Measurements from ENCODE around the gene ANXA7. TPM values are rescaled to one million over a fixed set of nuclear protein-coding genes. Genes with fewer than 3 reads are reported as not detected.

The ANXA7 gene
- total RNA-seq = 100 to 1,000 TPM in 1 of 2 experiments, 10 to 100 TPM in 1; 98.7 to 107 TPM

GRCh38 chr10:73413528-73414229 is at the start of gene ANXA7:
Gene ANXA7 (minus strand): TSS chr10:73414058. CDS start chr10:73400856, 13,202 bp downstream.
- peaks cover 3% of the 10 kb centered on the region for H3K27me3 Mint-ChIP-seq
- peaks cover 53% of the 10 kb centered on the region for H3K4me1 Mint-ChIP-seq
- ChIA-PET POLR2A (interaction anchor here (0.7 to 5.7 kb wide), 26 partner anchors 9 to 358 kb away, joined by 3 to 63 read pairs (median 4); partner anchors contain the start of genes CFAP70, DNAJC9, MRPS16 and PPP3CB), CTCF (interaction anchor here (1.1 to 1.6 kb wide), 5 partner anchors 12 to 230 kb away, joined by 3 to 5 read pairs (median 4); partner anchors contain the start of genes CFAP70 and PPP3CB)
- DNase-seq = peak; percentile 95
- H3K4me3 Mint-ChIP-seq = peak within 1 kb of the TSS; percentile 84
- no peaks in the 10 kb centered on the region for H3K9me3 Mint-ChIP-seq
- H3K27ac Mint-ChIP-seq = peak within 1 kb of the TSS; percentile 83
- peaks cover 21% of the 10 kb centered on the region for H3K36me3 Mint-ChIP-seq (ENCODE audit: low read depth)

- POLR2A ChIA-PET = no interaction called here
- H3K4me3 Mint-ChIP-seq = no peak overlapping the region
- no peaks in the 10 kb centered on the region for H3K27me3 Mint-ChIP-seq
- H3K9me3 Mint-ChIP-seq = no peaks in the 10 kb centered on the region
- H3K4me1 Mint-ChIP-seq = no peaks in the 10 kb centered on the region
- CTCF ChIA-PET = no interaction called here
- H3K36me3 Mint-ChIP-seq (ENCODE audit: low read depth) = peaks cover 50% of the 10 kb centered on the region
- DNase-seq = no peak
- H3K27ac Mint-ChIP-seq = no peak overlapping the region
These were observed 47.0 kb upstream of the ANXA7 start for GRCh38 chr10:73460897-73461296.

- no peak overlapping the region for H3K27ac Mint-ChIP-seq
- no peaks in the 10 kb centered on the region for H3K9me3 Mint-ChIP-seq
- CTCF ChIA-PET = no interaction called here
These were observed 45.9 kb upstream of the ANXA7 start for GRCh38 chr10:73459683-73460314.

GRCh38 chr10:73456187-73456890 is 42.5 kb upstream of the ANXA7 start:
- ChIA-PET CTCF (interaction anchor here (1.9 kb wide), 1 partner anchor 188 kb away, joined by 4 read pairs; no protein-coding TSS in a partner anchor), POLR2A (interaction anchor here (0.8 to 1.5 kb wide), 2 partner anchors 11 to 38 kb away, joined by 3 to 5 read pairs; no protein-coding TSS in a partner anchor)
- Mint-ChIP-seq H3K4me3 (no peak overlapping the region), H3K4me1 (no peaks in the 10 kb centered on the region), H3K27ac (no peak overlapping the region), H3K36me3 (ENCODE audit: low read depth) (peaks cover 40% of the 10 kb centered on the region), H3K9me3 (no peaks in the 10 kb centered on the region), H3K27me3 (no peaks in the 10 kb centered on the region)
- no peak for DNase-seq

More at GRCh38 chr10:73459683-73460314, 45.9 kb upstream of the ANXA7 start:
- POLR2A ChIA-PET = no interaction called here
- H3K4me1 Mint-ChIP-seq = no peaks in the 10 kb centered on the region
- no peaks in the 10 kb centered on the region for H3K27me3 Mint-ChIP-seq
- no peak overlapping the region for H3K4me3 Mint-ChIP-seq
- DNase-seq = no peak
- H3K36me3 Mint-ChIP-seq (ENCODE audit: low read depth) = peaks cover 45% of the 10 kb centered on the region

GRCh38 chr10:73449113-73449512 is 35.3 kb upstream of the ANXA7 start:
- H3K4me3 Mint-ChIP-seq = no peak overlapping the region
- H3K36me3 Mint-ChIP-seq (ENCODE audit: low read depth) = peaks cover 20% of the 10 kb centered on the region
- no peaks in the 10 kb centered on the region for H3K4me1 Mint-ChIP-seq
- H3K27me3 Mint-ChIP-seq = no peaks in the 10 kb centered on the region
- no peak for DNase-seq
- CTCF ChIA-PET = no interaction called here
- H3K9me3 Mint-ChIP-seq = no peaks in the 10 kb centered on the region
- no peak overlapping the region for H3K27ac Mint-ChIP-seq
- POLR2A ChIA-PET = no interaction called here

GRCh38 chr10:73448384-73448783 is 34.5 kb upstream of the ANXA7 start:
- no peaks in the 10 kb centered on the region for H3K27me3 Mint-ChIP-seq
- no peaks in the 10 kb centered on the region for H3K4me1 Mint-ChIP-seq
- DNase-seq = no peak
- H3K4me3 Mint-ChIP-seq = no peak overlapping the region
- H3K36me3 Mint-ChIP-seq (ENCODE audit: low read depth) = peaks cover 16% of the 10 kb centered on the region
- CTCF ChIA-PET = no interaction called here
- POLR2A ChIA-PET = no interaction called here
- no peaks in the 10 kb centered on the region for H3K9me3 Mint-ChIP-seq
- no peak overlapping the region for H3K27ac Mint-ChIP-seq

- ChIA-PET POLR2A (interaction anchor here (1.0 kb wide), 1 partner anchor 60 kb away, joined by 3 read pairs; no protein-coding TSS in a partner anchor), CTCF (no interaction called here)
- Mint-ChIP-seq H3K9me3 (no peaks in the 10 kb centered on the region), H3K27me3 (no peaks in the 10 kb centered on the region), H3K36me3 (ENCODE audit: low read depth) (peaks cover 19% of the 10 kb centered on the region), H3K4me3 (no peak overlapping the region), H3K4me1 (no peaks in the 10 kb centered on the region), H3K27ac (no peak overlapping the region)
- no peak for DNase-seq
These were observed 33.1 kb upstream of the ANXA7 start for GRCh38 chr10:73446926-73447325.

- DNase-seq = no peak
- POLR2A ChIA-PET = interaction anchor here (1.0 to 1.1 kb wide), 2 partner anchors 39 to 50 kb away, joined by 3 read pairs; no protein-coding TSS in a partner anchor
- H3K27ac Mint-ChIP-seq = no peak overlapping the region
- no peaks in the 10 kb centered on the region for H3K27me3 Mint-ChIP-seq
- CTCF ChIA-PET = interaction anchor here (1.1 kb wide), 1 partner anchor 199 kb away, joined by 3 read pairs; no protein-coding TSS in a partner anchor
- H3K36me3 Mint-ChIP-seq (ENCODE audit: low read depth) = peaks cover 23% of the 10 kb centered on the region
- H3K4me1 Mint-ChIP-seq = peaks cover 3% of the 10 kb centered on the region
- no peaks in the 10 kb centered on the region for H3K9me3 Mint-ChIP-seq
- no peak overlapping the region for H3K4me3 Mint-ChIP-seq
These were observed 30.6 kb upstream of the ANXA7 start for GRCh38 chr10:73444457-73444856.

- no peak for DNase-seq
- Mint-ChIP-seq H3K4me3 (no peak overlapping the region), H3K27ac (no peak overlapping the region)
These were observed 25.9 kb upstream of the ANXA7 start for GRCh38 chr10:73439605-73440312.

GRCh38 chr10:73439055-73439454 is 25.2 kb upstream of the ANXA7 start:
- Mint-ChIP-seq H3K4me1 (peaks cover 5% of the 10 kb centered on the region), H3K27me3 (no peaks in the 10 kb centered on the region), H3K36me3 (ENCODE audit: low read depth) (peaks cover 23% of the 10 kb centered on the region), H3K27ac (no peak overlapping the region), H3K4me3 (no peak overlapping the region), H3K9me3 (no peaks in the 10 kb centered on the region)
- no peak for DNase-seq
- POLR2A ChIA-PET = no interaction called here
- CTCF ChIA-PET = no interaction called here

More at GRCh38 chr10:73439605-73440312, 25.9 kb upstream of the ANXA7 start:
- peaks cover 3% of the 10 kb centered on the region for H3K4me1 Mint-ChIP-seq
- H3K27me3 Mint-ChIP-seq = no peaks in the 10 kb centered on the region
- CTCF ChIA-PET = no interaction called here
- POLR2A ChIA-PET = no interaction called here
- H3K36me3 Mint-ChIP-seq (ENCODE audit: low read depth) = peaks cover 27% of the 10 kb centered on the region
- H3K9me3 Mint-ChIP-seq = no peaks in the 10 kb centered on the region

GRCh38 chr10:73433538-73433867 is 19.6 kb upstream of the ANXA7 start, which contains the start of gene MSS51:
Gene MSS51 (minus strand): TSS chr10:73433561. CDS start chr10:73428284, 5,277 bp downstream.
- Mint-ChIP-seq H3K27me3 (no peaks in the 10 kb centered on the region), H3K9me3 (no peaks in the 10 kb centered on the region), H3K36me3 (ENCODE audit: low read depth) (peaks cover 22% of the 10 kb centered on the region), H3K4me3 (no peak within 1 kb of the TSS), H3K4me1 (peaks cover 12% of the 10 kb centered on the region), H3K27ac (no peak within 1 kb of the TSS)
- DNase-seq = no peak
- CTCF ChIA-PET = no interaction called here
- POLR2A ChIA-PET = interaction anchor here (0.6 to 1.4 kb wide), 3 partner anchors 21 to 62 kb away, joined by 3 to 4 read pairs (median 3); partner anchors contain the start of gene PPP3CB

GRCh38 chr10:73432646-73433537 is 19.0 kb upstream of the ANXA7 start:
- CTCF ChIA-PET = no interaction called here
- POLR2A ChIA-PET = interaction anchor here (0.6 to 1.4 kb wide), 3 partner anchors 20 to 63 kb away, joined by 3 to 4 read pairs (median 3); partner anchors contain the start of gene PPP3CB
- DNase-seq = no peak
- Mint-ChIP-seq H3K27me3 (no peaks in the 10 kb centered on the region), H3K4me3 (no peak overlapping the region), H3K36me3 (ENCODE audit: low read depth) (peaks cover 21% of the 10 kb centered on the region), H3K27ac (no peak overlapping the region), H3K9me3 (no peaks in the 10 kb centered on the region), H3K4me1 (peaks cover 12% of the 10 kb centered on the region)
